Fibroblast of pulmonary artery (primary cell): ENCODE results near the gene HDC.

Experiments
- DNase-seq: peaks from one replicate; pipeline ENCODE4 v3.0.0-alpha.2; 2010; ENCODE audit warnings: low read depth
- H3K4me3 ChIP-seq: replicated peaks from 2 replicates; pipeline ENCODE4 v1.5.1; 2011; ENCODE audit warnings: low read depth, mild to moderate bottlenecking, control low read depth, low read length, moderate library complexity
- CTCF ChIP-seq: IDR thresholded peaks from 2 replicates; pipeline ENCODE4 v1.5.1; 2011; ENCODE audit warnings: mild to moderate bottlenecking, control low read depth, low read length, inconsistent platforms; ENCODE audit errors: missing control alignments

The HDC gene

DNA sequence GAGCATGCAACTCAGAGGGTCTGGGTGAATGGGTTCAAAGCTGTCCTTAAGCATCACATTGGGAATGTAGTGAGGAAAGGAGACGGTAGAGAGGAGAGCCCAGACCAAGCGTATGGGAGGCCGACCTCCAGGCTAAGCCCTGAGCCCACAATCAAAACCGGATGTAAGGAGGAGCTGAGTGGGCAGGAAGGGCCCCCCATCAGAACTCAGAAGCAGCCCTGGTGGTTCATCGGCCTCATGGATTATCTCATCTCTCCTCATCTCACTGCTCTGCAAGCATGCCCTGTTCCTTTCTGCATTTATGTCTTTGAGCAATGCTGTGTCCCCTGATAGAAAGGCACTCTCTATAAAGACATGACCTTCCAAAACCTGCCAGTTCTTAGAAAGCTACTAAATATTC is 6.2 kb downstream of the HDC start:
- H3K4me3 ChIP-seq = no peak overlapping the region
- TF ChIP-seq CTCF = no peak
- DNase-seq = no peak

- DNase-seq = peak; percentile 46
- TF ChIP-seq CTCF = no peak
- no peak overlapping the region for H3K4me3 ChIP-seq
Measured at GRCh38 chr15:50257924-50258323, 7.6 kb downstream of the HDC start.

GRCh38 chr15:50257332-50257731 is 8.2 kb downstream of the HDC start:
- H3K4me3 ChIP-seq = no peak overlapping the region
- no peak for DNase-seq
- TF ChIP-seq CTCF = no peak

- DNase-seq = peak; percentile 60
- no peak for TF ChIP-seq CTCF
Measured at GRCh38 chr15:50256188-50257041, 9.1 kb downstream of the HDC start.

DNA sequence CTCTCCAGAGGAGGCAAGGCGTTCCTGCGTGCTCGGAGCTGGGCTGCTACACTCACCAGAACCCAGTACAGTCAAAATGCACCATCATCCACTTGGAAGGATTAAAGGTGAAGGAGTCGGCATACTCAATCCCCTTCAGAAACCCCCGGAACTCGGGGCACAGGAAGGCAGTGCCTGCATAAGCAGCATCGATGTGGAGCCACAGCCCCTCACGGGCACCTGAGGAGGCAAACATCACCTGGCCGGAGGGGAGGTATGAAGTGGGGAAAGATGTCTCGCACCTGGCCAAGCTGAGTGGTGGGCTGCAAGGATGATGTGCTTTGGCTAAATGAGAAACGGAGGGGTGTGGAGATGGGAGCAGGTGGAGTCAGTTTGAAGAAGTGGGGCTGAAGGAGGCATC is 13.0 kb downstream of the HDC start:
- DNase-seq = no peak
- H3K4me3 ChIP-seq = no peak overlapping the region
- no peak for TF ChIP-seq CTCF

More at GRCh38 chr15:50256188-50257041, 9.1 kb downstream of the HDC start:
- no peak overlapping the region for H3K4me3 ChIP-seq

DNA sequence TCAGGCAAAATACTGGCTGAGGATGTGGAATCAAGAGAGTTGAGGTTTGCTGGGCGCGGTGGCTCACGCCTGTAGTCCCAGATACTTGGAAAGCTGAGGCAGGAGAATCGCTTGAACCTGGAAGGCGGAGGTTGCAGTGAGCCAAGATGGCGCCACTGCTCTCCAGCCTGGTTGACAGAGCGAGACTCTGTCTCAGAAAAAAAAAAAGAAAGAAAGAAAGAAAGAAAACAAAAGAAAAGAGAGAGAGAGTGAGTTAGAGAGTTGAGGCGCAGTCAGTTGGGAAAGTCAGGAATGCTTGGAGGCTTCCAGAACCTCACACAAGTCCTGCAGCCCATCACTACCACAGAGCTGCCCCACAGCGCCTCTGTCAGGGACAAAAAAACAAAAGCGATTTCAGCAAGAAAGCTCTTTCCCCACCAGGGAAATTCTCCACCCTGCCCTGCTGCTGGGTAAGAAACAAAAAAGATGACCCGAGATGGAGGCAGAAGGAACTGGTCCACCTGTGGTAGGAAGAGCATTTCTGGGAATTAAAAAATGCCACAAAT is 13.8 kb downstream of the HDC start:
- no peak overlapping the region for H3K4me3 ChIP-seq
- no peak for TF ChIP-seq CTCF
- no peak for DNase-seq

GRCh38 chr15:50250760-50251394 is 14.6 kb downstream of the HDC start:
- no peak for TF ChIP-seq CTCF
- H3K4me3 ChIP-seq = no peak overlapping the region
- DNase-seq = no peak
